Chondrocyte (in vitro differentiated cells): ENCODE measurements around the gene FAM53B. TPM values are rescaled to one million over a fixed set of nuclear protein-coding genes. Genes with fewer than 3 reads are reported as not detected.

Source experiments
- DNase-seq: peaks from one replicate; pipeline ENCODE4 v3.0.0; 2021; ENCODE audit warnings: mixed read lengths, low spot score
- H3K27ac Mint-ChIP-seq: one replicate; pipeline ENCODE4 v1.8.0; 2021; ENCODE audit warnings: mild to moderate bottlenecking, moderate library complexity, mixed read lengths; ENCODE audit not compliant: unreplicated experiment
- H3K27me3 Mint-ChIP-seq: 2 replicates; pipeline ENCODE4 v1.8.0; 2021; ENCODE audit warnings: low read depth, mixed read lengths
- H3K36me3 Mint-ChIP-seq: 2 replicates; pipeline ENCODE4 v1.8.0; 2021; ENCODE audit warnings: low read depth, mixed read lengths
- H3K4me1 Mint-ChIP-seq: 2 replicates; pipeline ENCODE4 v1.8.0; 2021; ENCODE audit warnings: low read depth, mild to moderate bottlenecking, mixed read lengths
- H3K4me3 Mint-ChIP-seq: one replicate; pipeline ENCODE4 v1.8.0; 2021; ENCODE audit warnings: mild to moderate bottlenecking, moderate library complexity, mixed read lengths; ENCODE audit not compliant: unreplicated experiment
- H3K9me3 Mint-ChIP-seq: 2 replicates; pipeline ENCODE4 v1.8.0; 2021; ENCODE audit warnings: low read depth, mixed read lengths
- total RNA-seq: library from RNA; stranded (reverse); gene quantifications from 3 replicates; pipeline ENCODE4 v1.2.1, GENCODE V29; 2021
- TF ChIP-seq, protein P1 (sequence below): fragments of 200-600 bp; sonication (generic); IDR thresholded peaks from 2 replicates; pipeline ENCODE4 v1.5.0; 2021; ENCODE audit warnings: antibody characterized with exemption, mild to moderate bottlenecking, moderate library complexity

Gene FAM53B
- total RNA-seq, 1 donor from 2014 or later, result 16.1 TPM

DNA sequence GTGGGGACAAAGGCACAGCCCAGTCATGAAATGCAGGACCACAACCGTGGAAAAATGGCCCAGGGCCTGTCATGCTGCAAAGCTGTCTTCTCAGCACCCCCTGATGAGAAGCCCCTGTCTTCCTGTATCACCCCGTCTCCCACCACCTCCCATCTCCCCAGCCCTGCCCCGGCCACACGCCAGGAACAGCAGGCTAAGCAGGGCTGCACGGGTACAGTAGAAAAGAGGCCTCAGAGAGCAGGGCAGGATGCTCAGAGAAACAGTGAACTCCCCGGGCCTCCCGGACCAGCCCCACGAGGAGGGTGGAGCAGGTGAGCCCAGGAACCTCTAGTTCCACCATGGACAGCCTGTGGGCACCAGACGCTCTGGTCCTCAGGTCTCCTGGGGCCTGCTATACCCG lies 77.7 kb downstream of the FAM53B start:
- Mint-ChIP-seq H3K4me1 (peaks cover 11% of the 10 kb centered on the region), H3K9me3 (no peaks in the 10 kb centered on the region), H3K36me3 (no peaks in the 10 kb centered on the region), H3K4me3 (no peak overlapping the region), H3K27ac (no peak overlapping the region), H3K27me3 (no peaks in the 10 kb centered on the region)
- DNase-seq, result no peak
- TF ChIP-seq, protein P1, sequence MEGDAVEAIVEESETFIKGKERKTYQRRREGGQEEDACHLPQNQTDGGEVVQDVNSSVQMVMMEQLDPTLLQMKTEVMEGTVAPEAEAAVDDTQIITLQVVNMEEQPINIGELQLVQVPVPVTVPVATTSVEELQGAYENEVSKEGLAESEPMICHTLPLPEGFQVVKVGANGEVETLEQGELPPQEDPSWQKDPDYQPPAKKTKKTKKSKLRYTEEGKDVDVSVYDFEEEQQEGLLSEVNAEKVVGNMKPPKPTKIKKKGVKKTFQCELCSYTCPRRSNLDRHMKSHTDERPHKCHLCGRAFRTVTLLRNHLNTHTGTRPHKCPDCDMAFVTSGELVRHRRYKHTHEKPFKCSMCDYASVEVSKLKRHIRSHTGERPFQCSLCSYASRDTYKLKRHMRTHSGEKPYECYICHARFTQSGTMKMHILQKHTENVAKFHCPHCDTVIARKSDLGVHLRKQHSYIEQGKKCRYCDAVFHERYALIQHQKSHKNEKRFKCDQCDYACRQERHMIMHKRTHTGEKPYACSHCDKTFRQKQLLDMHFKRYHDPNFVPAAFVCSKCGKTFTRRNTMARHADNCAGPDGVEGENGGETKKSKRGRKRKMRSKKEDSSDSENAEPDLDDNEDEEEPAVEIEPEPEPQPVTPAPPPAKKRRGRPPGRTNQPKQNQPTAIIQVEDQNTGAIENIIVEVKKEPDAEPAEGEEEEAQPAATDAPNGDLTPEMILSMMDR, result no peak

DNA sequence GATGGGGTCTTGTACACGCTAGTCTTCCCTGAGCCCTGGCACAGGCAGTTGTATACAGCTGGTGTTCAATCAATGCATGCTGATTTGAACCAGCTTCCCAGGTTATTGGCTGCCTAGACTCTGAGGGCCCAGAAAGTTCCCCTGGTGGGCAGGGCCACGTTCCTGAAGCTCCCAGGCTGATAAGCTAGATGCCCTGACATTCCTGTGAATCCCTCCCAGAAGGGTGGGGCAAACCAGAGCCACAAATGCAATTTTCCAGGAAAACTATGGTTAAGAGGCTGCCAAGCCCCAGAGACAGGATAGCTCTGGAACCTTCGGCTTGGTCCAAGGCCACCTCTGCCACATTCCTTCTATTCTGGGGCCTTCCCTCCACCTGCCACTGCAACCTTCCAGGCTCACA lies 78.2 kb downstream of the FAM53B start:
- Mint-ChIP-seq H3K4me3 (no peak overlapping the region), H3K27me3 (no peaks in the 10 kb centered on the region), H3K4me1 (peaks cover 11% of the 10 kb centered on the region), H3K27ac (no peak overlapping the region), H3K9me3 (no peaks in the 10 kb centered on the region), H3K36me3 (no peaks in the 10 kb centered on the region)
- TF ChIP-seq, protein P1, result no peak
- no peak for DNase-seq

DNA sequence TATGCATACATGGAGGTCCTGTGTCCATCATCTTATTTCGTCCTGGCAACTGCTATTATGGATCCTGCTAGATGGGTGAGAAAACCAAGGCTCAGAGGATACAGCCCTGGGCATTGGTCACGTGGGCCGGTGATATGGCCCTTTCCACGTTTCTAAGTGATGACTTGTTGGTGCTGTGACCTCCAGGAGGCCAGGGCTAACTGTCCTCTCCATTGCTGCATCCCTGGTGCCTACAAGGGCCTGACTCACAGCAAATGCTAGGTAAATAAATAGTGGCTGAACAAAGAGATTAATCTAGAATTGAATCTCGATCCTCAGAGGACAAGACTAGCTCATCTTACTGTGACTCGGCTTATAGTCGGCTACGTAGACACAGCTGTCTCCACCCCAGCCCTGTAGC lies 78.6 kb downstream of the FAM53B start:
- Mint-ChIP-seq H3K9me3 (no peaks in the 10 kb centered on the region), H3K4me1 (peaks cover 11% of the 10 kb centered on the region), H3K27me3 (no peaks in the 10 kb centered on the region), H3K27ac (no peak overlapping the region), H3K36me3 (no peaks in the 10 kb centered on the region), H3K4me3 (no peak overlapping the region)
- no peak for DNase-seq
- TF ChIP-seq, protein P1, result no peak

DNA sequence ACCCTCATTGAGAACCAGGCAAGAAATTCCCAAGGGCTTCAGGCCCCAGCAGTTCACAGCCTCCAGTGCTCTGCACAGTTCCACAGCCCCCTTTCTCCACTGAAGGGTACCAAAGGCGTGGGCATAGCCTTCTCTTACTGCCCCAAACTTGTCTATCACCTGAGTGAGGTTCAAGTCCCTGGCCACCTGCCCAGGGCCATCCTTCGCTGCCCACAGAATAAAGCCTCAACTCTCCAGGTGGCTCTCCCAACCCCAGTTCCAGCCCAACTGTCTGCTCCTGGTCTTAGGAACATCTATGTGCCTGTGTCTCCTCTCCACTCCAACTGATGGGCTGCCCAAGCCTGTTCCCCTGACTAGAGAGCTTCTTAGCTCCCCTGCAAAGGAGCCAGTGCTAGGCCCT lies 79.1 kb downstream of the FAM53B start:
- Mint-ChIP-seq H3K27me3 (no peaks in the 10 kb centered on the region), H3K4me3 (no peak overlapping the region), H3K4me1 (peaks cover 11% of the 10 kb centered on the region), H3K27ac (no peak overlapping the region), H3K36me3 (no peaks in the 10 kb centered on the region), H3K9me3 (no peaks in the 10 kb centered on the region)
- TF ChIP-seq, protein P1, result no peak
- DNase-seq, result no peak

DNA sequence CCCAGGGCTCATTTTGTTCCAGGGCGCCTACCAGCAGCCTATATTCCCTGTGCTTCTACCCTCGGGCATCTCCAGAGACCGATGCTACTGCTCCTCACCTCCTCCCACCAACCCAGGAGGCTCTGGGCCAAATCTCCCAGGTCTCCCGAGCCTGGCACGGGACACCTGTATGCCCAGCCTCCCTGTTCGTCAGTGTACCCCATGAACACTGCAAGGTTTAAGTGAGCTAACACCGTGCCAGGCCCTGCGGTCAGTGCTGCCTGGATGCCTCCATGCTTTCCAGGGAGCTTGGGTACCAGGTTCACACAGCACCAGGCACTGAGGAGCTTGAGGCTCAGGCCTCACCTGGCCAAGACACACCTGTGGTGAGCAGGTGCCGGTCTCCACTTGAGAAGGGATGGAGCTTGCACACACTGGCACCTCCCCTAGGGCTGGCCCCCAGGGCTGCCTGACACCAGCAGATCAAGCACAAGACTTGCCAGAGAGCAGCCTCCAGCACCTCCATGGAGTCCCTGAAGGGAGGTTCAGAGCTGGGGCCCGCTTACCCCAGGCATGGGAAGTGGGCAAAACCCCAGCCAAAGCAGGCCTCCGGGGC lies 80.3 kb downstream of the FAM53B start:
- Mint-ChIP-seq H3K4me1 (peaks cover 11% of the 10 kb centered on the region), H3K4me3 (no peak overlapping the region), H3K9me3 (no peaks in the 10 kb centered on the region), H3K27me3 (no peaks in the 10 kb centered on the region), H3K36me3 (no peaks in the 10 kb centered on the region), H3K27ac (no peak overlapping the region)
- DNase-seq, result no peak
- TF ChIP-seq, protein P1, result no peak
